ENCODE measurements around the gene DBH.

The DBH gene

GRCh38 chr9:133635533-133636531 lies at the start of gene DBH:
Gene DBH (plus strand): TSS chr9:133636363. CDS start chr9:133636372, 9 bp downstream.
- DNase-seq, result no peak

DNA sequence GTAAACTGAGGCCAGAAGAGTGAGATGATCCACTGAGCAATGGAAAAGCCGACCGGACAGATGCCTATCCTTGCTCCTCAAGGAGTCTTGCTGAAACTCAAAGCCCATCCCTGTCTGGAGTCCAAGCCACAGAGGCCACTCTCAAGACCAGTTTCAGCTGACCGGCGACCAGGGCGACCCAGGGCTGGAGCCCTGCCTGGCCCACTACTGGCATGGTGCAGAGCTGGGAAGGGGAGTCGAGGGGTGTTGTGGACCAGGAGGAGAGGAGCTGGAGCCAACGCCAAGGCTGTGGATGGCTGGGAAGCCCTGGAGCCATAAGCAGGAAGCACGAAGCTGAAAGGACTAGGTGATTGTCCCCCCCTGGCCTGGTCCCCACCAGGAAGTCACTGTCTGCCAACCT lies 49.1 kb upstream of the DBH start:
- no peak for DNase-seq

- no peak for DNase-seq
Observed at GRCh38 chr9:133587466-133587865, 48.7 kb upstream of the DBH start.

DNA sequence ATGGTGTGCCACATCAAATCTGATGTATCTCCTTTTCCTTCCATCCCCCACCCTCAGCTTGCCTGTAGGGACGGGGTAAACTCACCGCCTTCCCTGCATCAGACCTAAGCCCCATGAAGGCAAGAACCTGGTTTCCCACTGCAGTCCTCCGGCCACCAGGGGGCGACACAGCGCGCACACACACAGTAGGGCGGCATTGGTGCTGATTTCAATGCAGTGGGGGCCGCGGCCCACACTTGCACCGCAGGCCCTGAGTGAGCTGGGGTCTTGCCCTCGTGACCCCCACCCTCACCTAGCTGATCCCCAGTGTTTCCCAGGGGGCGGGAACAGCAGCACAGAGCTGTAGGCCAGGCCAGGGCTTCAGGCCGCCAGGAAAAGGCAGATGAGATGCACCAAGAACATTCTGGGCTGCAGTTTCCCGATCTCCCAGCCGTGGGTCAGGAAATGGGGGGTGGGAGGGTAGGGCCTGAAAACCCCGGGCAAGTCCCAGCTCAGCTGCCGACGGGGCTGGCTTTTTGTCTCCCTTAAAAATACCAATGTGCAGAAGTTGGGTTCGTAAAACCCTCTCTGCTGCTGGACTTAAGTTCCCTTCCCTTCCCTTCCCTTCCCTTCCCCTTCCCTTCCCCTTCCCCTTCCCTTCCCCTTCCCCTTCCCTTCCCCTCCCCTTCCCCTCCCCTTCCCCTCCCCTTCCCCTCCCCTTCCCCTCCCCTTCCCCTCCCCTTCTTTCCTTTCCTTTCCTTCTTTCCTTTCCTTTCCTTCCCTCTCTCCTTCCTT lies 46.5 kb upstream of the DBH start:
- peak; percentile 63 for DNase-seq

DNA sequence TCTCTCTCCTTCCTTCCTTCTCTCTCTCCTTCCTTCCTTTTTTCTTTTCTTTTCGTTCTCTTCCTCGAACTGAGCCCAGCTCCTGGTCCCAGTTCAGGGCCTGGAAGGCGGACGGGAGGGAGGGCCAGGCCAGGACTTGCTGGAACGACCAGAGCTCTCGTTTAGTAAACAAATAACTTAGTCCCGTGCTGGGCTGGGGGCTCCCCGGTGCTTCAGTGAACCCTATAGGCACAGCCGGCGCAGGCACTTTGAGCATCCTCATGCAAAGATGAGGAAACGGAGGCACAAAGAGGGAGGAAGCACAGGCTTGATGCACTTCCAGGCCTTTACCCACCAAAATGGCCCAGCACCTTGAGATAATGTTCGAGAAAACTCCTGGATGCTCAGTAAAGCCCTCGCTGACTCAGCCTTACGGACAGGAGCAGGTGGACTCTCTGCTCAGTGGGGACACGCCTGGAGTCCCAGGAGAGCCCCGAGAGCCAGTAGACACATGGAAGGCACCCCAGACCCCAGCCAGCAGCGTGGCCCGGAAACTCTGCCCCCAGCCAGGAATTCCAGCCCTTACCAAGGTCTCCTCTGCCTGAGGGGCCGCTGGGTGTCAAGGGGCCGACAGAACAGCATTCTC lies 45.8 kb upstream of the DBH start:
- no peak for DNase-seq

DNA sequence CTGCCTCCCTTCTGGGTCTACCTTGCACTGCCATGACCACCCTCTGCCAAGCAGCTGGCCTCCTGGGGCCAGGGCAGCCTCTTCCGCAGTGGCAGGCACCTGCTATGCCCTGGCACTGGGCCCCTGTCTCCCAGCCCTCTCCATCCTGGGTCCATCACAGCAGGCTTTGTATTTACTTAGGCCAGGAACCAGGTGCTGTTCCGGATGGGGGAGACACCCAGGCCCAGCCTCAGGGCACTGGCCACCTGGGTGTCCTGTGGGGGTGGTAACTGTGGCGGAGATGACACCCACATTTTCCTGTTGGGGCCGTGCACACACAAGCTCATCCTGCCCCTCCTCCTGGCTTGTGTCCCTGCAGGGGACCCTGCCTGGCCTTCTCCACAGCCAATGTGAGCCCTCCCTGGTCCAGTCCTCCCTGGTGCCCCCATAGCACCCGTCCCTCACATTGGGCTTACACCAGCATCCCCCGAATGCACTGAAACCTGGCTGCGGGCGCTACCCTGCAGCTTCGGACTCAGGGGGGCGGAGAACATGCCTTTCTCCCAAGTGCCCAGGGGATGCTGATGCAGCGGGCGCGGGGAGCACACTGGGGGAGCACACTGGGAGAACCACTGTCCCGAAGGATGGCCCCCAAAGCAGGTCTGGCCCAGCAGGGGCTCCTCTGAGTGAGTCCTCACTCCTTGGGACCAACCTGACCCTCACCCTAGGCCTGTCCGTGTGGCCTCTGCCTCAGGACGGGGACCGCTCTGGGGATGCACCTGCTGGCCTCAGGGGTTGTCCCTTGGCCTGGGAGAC lies 44.9 kb upstream of the DBH start:
- DNase-seq, result no peak

DNA sequence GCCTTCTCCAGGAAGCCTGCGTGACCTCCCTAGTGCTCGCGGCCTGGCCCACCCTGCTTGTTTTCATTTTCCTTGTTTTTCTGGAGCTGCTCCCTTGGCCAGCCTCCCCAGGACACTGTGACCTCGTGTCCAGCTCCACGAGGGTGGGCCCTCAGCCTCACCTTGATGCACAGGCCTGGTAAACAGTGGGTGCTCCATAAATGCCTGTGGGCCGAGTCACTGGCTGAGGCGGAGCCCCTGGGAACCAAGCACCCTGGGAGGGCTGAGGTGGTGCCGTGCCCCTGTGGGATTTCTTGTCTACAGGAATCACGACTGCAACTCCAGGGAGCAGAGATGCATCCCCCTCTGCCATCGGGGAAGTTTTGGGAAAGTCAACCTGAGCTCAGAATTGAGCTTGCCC lies 44.2 kb upstream of the DBH start:
- no peak for DNase-seq

- peak; percentile 29 for DNase-seq
Observed at GRCh38 chr9:133592731-133593409, 43.3 kb upstream of the DBH start.

- no peak for DNase-seq
Observed at GRCh38 chr9:133593587-133594253, 42.4 kb upstream of the DBH start.

DNA sequence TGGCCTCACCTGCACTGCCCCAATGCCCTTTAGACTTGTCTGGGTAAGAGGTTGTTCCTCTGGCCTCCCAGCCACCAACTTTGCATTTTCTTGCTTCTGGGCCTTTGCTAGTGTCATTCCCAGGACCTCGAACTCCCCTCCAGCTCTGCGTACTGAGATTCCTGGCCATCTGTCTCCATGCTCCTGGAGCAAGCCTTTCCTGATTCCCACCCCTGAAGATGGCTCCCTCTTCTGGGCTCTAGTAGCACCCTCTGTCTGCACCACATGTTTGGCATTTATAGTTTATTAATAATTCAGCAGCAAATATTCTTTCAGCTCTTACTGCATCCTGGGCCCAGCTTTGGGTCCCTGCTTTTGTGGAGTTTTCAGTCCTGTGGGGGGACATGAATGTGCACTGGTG lies 41.9 kb upstream of the DBH start:
- no peak for DNase-seq

- no peak for DNase-seq
Observed at GRCh38 chr9:133595910-133596309, 40.3 kb upstream of the DBH start.

GRCh38 chr9:133597316-133597957 lies 38.7 kb upstream of the DBH start:
- DNase-seq, result no peak

DNA sequence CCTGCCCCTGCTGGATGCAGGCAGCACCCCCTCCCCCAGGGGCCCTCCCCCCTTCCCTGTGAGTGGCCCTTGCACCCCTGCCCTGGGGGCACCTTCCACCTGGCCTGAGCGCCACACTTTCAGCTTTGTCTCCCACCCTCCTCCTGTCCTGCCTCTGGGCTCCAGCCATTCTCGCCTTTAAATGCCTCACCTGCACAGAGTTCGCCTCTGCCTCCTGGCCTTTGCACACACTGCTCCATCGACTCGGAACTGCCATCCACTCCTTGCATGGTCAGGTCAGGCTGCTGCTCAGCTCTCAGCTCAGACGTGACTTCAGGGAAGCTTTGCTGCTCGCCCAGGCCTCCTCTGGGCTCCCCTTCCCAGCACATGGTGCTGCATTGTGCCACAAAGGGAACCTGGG lies 37.2 kb upstream of the DBH start:
- no peak for DNase-seq

DNA sequence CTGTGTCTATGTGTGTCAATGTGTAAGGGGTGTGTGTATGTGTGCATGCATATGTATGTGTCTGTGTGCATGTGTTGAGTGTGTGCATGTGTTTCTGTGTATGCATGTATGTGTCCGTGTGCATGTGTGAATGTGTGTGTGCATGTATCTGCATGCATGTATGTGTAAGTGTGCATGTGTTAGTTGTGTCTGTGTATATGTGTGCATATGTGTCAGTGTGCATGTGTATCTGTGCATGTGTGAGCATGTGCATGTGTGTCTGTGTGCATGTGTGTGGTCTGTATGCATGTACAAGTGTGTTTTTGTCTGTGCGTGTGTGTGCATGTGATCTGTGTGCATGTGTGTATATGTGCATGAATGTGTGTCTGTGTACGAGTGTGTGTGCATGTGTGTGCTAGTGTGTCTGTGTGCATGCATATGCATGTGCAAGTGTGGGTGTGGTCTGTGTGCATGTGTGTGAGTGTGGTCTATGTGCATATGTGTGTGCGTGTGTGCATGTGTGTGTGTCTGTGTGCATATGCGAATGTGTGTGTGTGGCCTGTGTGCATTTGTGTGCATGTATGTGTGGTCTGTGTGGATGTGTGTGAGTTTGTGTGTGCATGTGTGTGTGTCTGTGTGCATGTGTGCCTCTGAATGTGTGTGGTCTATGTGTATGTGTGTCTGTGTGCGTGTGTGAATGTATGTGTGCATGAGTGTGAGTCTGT lies 36.5 kb upstream of the DBH start:
- DNase-seq, result no peak

GRCh38 chr9:133600739-133601138 lies 35.4 kb upstream of the DBH start:
- DNase-seq, result no peak

DNA sequence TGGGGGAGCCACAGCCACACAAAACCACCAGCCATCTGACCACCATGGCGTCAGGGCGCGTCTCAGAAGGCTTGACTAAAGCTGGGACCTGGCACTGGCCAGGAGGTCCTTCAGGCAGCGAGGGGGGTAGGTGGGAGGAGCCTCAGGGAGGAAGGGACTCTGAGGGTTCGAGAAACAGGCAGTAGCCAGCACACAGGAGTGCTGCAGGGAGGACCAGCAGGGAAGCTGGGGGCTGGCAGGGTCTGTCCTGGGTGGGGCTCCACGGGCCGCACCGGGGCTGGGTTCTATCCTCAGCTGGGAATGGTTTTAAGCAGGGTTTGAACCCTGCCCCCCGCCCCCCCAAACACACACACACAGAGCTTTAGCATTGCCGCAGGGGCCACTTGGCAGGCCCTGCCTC lies 34.4 kb upstream of the DBH start:
- no peak for DNase-seq

- no peak for DNase-seq
Observed at GRCh38 chr9:133602277-133602676, 33.9 kb upstream of the DBH start.

DNA sequence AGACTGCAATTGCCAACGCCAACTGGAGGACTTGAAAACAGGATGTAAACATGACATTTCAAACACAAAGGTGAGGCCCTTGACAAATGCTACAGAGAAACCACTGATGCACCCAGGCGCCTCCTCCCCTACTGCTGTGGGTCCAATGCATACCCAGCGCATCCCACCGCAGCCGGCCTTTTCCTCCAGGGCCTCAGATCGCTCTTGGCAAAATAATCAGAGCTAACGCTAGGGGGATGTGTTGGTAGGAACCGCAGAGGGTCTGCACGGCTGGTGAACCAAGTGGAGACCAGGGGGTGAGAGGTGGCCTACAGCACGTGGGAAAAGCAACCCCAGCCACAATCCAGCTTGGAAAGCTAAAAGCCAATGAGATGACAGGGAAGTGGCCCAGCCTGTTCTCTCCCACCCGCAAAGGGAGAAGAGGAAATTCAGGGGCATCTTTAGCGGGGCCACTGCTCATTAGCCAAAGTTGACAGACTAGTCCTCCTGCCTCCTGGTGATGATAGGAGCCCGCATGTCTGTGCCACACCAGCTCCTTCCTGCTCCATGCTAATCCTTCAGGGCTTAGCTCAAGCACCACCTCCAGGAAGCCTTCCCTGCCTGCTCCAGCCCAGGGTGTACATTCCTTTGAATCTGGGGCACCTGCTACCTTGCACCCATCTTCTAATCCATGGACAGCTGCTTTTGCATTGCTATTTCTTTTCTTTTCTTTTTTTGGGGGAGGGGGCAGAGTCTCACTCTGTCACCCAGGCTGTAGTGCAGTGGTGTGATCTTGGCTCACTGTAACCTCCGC lies 32.8 kb upstream of the DBH start:
- DNase-seq, result no peak

GRCh38 chr9:133604214-133604613 lies 31.9 kb upstream of the DBH start:
- peak; percentile 44 for DNase-seq

Measured in stimulated activated CD4-positive, alpha-beta T cell treated with anti-CD3 and anti-CD28 coated beads, Interleukin-15, amount 100 ng/mL, for 24 hours (primary cell).